Stimulated activated naive CD4-positive, alpha-beta T cell (primary cell): Measurements from ENCODE around the gene VEGFA.

Experiments
- DNase-seq, 6 experiments: peaks; one replicate each; lab custom pipeline; 2025; lab: John Stamatoyannopoulos, UW

Gene VEGFA

GRCh38 chr6:43785220-43785752 is 15.3 kb downstream of the VEGFA start:
- DNase-seq = no peak

- no peak for DNase-seq
Observed at GRCh38 chr6:43785904-43786303, 15.9 kb downstream of the VEGFA start.

GRCh38 chr6:43786664-43787329 is 16.8 kb downstream of the VEGFA start:
- no peak for DNase-seq

GRCh38 chr6:43788301-43788700 is 18.3 kb downstream of the VEGFA start:
- no peak for DNase-seq

GRCh38 chr6:43789447-43789846 is 19.4 kb downstream of the VEGFA start:
- no peak for DNase-seq

GRCh38 chr6:43790031-43790430 is 20.0 kb downstream of the VEGFA start:
- no peak for DNase-seq

- DNase-seq = no peak
Observed at GRCh38 chr6:43791745-43792422, 21.9 kb downstream of the VEGFA start.

- DNase-seq = no peak
Observed at GRCh38 chr6:43793154-43793874, 23.3 kb downstream of the VEGFA start.

- no peak for DNase-seq
Observed at GRCh38 chr6:43793875-43794242, 23.8 kb downstream of the VEGFA start.

GRCh38 chr6:43795421-43795820 is 25.4 kb downstream of the VEGFA start:
- no peak for DNase-seq

- DNase-seq = no peak
Observed at GRCh38 chr6:43796168-43796567, 26.2 kb downstream of the VEGFA start.

- no peak for DNase-seq
Observed at GRCh38 chr6:43796903-43797890, 27.2 kb downstream of the VEGFA start.

GRCh38 chr6:43797919-43798318 is 27.9 kb downstream of the VEGFA start:
- DNase-seq = no peak

- DNase-seq = no peak
Observed at GRCh38 chr6:43798688-43799444, 28.9 kb downstream of the VEGFA start.

GRCh38 chr6:43799551-43800297 is 29.7 kb downstream of the VEGFA start:
- peak in 1 of 6 experiments; percentile 6 for DNase-seq

- no peak for DNase-seq
Observed at GRCh38 chr6:43800298-43800623, 30.2 kb downstream of the VEGFA start.

- DNase-seq = no peak
Observed at GRCh38 chr6:43800746-43801494, 30.9 kb downstream of the VEGFA start.

GRCh38 chr6:43801495-43802181 is 31.6 kb downstream of the VEGFA start:
- no peak for DNase-seq
